HG02623 (cell line): ENCODE results near the gene SPPL2C.

Experiments used
- ATAC-seq: cut with Tn5 transposase; IDR thresholded peaks from one replicate; pipeline ENCODE4 v1.9.1; 2021; ENCODE audit warnings: moderate library complexity; ENCODE audit not compliant: unreplicated experiment

SPPL2C gene, protein sequence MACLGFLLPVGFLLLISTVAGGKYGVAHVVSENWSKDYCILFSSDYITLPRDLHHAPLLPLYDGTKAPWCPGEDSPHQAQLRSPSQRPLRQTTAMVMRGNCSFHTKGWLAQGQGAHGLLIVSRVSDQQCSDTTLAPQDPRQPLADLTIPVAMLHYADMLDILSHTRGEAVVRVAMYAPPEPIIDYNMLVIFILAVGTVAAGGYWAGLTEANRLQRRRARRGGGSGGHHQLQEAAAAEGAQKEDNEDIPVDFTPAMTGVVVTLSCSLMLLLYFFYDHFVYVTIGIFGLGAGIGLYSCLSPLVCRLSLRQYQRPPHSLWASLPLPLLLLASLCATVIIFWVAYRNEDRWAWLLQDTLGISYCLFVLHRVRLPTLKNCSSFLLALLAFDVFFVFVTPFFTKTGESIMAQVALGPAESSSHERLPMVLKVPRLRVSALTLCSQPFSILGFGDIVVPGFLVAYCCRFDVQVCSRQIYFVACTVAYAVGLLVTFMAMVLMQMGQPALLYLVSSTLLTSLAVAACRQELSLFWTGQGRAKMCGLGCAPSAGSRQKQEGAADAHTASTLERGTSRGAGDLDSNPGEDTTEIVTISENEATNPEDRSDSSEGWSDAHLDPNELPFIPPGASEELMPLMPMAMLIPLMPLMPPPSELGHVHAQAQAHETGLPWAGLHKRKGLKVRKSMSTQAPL

DNA sequence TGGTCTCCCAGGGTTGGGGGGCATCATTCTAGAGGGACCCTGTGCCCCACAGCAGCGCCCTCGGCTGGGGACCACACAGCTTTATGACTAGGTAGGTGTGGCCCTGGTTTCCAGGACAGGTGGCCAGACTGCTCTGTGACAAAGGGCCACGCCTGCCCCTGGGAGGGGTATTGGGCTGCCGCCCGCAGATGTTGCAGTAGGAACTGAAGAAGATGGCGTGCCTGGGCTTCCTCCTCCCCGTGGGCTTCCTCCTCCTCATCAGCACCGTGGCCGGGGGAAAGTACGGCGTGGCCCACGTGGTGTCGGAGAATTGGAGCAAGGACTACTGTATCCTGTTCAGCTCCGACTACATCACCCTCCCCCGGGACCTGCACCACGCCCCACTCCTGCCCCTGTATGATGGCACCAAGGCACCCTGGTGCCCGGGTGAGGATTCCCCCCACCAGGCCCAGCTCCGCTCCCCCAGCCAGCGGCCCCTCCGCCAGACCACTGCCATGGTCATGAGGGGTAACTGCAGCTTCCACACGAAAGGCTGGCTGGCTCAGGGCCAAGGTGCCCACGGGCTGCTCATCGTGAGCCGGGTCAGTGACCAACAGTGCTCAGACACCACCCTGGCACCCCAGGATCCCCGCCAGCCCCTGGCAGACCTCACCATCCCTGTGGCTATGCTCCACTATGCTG is at the start of gene SPPL2C:
SPPL2C (plus strand) TSS at position 187 of the 681 bp plus-strand sequence; CDS start at position 213, 26 bp downstream.
- no peak for ATAC-seq

DNA sequence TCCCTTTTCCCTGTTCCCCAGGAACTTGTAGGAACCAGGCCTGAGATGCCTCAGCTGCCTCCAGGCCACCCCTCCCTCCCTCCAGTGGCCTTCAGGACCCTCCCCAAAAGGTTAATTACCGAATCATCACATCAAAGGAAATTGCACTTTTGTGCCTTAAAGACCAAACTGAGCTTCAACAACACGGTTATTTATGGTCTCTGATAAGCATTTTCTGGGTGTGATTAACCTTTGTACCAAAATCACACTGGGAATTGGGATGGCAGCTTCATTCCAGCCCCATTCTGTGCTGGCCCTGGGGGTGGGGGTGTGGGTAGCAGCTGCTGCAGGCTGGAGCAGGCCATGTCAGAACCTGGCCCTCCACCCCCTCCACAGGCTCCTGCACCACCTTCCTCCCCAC is 43.9 kb upstream of the SPPL2C start:
- no peak for ATAC-seq

DNA sequence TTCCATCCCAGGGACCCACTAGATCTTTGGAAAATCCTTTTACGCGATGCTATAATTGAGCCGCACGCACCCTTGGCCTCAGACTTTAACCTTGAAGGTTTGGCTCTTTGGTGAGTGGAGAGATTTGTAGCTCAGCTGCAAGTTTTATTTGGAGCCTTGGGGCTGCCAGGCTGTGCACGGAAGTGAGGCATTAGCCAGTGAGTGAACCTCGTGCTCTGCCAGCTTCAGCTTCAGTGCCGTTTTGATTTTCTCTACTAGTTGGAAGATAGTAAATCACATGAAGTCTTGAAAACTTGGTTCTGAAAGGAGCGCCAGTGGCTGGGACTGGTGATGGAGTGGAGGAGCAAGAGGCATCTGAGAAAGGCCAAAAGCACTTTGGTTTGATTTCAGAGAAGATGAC is 43.3 kb upstream of the SPPL2C start:
- ATAC-seq, result no peak

DNA sequence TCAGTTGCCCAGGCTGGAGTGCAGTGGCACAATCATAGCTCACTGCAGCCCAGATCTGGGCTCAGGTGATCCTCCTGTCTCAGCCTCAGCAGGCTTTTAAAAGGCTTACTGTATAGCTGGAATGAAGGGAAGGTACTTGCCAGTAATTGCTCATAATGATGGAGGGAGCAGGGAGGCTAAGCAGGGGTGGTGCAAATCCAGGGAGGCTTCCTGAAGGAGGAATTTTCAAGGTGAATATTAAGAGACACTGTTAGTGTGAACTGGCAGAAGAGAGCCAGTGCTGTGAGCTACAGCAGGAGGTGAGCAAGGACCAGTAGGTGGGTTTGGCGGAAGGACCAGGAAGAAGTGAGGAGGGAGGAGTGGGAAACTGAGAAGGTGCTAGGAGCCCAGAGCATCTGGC is 35.8 kb upstream of the SPPL2C start:
- no peak for ATAC-seq

DNA sequence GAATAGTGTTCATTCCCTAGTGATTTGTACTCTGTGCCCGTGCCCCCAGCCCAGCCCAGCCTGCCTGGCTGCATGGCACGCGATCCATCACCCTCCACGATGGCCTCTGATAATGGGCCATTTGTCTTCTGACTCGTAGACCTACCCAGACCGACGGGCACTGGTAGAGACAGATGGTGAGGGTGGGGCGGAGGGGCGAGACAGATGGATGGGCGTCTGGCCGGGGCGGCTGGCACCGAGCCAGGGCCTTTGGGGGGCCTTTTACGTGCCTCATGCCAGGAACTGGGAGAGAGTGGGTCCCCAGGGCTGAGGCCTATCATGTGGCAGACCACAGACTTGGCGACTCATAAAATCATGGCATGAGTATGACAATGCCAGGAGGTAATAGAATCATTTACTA is 35.2 kb upstream of the SPPL2C start:
- ATAC-seq, result no peak

DNA sequence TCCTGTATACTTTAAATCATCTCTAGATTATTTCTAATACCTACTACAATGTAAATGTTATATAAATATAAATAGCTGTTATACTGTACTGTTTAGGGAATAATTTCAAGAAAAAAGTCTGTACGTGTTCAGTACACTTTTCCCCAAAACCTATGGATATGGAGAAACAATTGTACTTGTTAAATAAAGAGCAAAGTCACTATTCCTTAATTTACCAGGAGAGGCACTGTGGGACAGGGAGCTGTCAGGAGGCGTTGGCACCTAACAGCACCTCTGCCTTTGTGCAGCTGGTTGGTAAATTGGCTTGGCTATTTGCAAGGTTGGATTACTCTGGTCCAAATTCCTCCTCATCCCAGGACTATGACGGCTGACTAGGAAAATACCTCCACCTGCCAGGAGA is 32.6 kb upstream of the SPPL2C start:
- no peak for ATAC-seq

DNA sequence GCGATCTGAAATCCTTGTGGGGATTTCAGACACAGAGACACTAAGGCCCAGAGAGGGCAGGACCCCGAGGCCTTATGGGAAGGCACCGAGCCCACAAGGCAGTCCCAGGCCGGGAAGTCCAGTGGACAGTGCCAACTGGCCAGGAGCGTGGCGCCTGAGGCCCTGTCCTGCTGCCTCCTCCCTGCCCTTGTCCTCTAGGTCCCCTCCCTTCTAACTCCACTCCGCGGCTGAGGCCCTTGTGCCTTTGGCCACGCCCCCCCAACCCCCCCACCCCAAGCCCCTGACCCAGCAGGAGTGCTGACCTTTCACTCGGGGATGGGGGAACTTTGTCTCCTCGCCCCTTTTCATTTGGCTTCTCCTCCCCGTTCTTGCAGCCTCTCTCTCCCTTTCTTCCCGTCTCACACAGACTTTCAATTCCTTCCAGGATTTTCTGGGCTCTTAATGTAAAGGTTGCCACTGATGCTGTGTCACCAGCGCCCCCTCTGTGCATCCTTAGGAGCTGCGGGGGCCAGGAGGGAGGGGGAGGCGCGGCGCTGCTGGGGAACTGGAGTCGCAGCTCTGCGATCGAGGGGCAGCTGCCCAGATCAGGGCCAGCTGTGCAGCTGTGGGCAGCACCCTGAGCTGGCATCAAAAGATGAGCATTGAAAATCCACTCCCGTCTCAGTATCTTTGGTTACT is 31.5 kb upstream of the SPPL2C start:
- ATAC-seq, result no peak

DNA sequence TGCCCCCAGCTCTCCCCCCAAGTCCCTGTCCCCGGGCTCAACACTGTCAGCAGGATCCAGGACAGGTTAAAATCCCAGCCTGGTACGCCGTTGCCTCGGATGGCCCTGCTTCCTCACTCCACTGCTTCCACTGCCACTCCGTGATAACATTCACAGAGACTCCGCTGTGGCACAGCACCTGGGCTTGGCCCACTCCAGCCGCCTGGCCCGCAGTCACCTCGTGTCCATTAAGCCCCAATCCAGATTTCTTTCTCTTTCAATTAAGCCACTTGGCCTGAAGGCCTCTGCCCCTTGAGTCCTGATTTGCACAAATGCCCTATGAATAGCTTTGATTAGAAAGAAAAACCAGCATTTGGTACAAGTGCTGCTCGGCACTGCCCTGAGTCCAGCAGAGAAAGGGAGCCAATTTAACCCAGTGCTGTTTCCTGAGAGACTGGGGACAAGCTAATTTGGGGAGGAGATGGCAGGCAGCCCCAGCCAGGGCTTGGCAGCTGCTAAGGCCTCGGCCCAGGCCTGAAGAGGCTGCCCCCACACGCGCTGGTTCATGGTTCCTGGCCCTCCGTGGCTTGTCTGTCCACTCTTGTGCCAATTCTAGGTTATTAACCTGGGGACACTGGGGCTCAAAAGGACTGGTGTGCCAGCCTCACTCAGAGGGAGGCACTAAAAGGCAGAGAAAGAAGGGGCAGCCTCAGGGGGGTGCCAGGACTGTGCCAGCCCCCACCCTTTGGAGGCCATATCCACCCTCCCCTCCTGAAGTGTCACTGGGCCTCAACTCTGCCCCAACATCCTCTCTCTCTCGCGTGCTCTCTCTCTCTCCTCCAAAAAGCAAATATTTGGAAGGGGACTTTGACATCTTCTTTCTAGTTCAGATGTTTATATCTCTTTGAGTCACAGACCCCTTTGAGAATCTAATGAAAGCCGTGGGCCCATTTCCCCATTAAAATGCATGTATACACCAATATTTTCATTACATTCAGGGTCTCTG is 29.8 kb upstream of the SPPL2C start:
- ATAC-seq, result no peak

DNA sequence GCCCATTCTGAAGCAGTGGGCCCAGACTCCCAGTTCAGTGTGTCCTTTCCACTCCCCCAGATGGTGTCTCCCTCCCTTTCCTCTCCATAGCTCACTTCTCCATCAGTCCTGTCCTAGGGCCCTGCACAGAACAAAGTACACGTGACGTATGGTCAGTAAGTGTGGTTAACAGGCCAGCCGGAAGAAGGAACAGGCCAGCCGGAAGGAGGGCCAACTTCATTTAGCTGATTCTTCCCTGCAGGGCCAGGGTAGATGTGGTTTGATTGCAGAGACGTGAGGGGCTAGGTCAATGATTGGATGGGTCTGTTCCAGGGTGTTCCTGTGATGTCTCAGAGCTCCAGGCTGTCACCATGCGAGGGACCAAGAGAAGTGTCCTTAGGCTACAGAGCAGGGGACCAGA is 28.9 kb upstream of the SPPL2C start:
- ATAC-seq, result no peak

DNA sequence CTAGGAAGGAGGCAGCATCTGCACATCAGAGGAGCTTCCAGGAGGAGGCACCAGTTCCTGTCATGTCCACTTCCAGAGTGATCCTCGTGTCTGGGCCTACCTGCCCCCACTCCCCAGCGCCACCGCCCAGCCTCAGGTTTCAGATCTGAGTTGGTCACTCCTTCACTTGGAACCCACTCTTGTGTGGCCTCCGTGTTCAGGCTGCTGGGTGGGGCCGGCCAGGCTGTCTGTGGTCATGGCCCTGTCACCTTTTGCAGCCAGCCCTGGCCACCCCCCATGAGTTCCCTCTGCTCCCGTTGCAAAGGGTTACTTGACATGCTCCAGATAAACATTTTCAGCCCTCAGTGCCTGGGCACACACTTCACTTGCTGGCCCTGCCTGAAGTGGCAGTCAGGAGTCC is 26.6 kb upstream of the SPPL2C start:
- no peak for ATAC-seq

DNA sequence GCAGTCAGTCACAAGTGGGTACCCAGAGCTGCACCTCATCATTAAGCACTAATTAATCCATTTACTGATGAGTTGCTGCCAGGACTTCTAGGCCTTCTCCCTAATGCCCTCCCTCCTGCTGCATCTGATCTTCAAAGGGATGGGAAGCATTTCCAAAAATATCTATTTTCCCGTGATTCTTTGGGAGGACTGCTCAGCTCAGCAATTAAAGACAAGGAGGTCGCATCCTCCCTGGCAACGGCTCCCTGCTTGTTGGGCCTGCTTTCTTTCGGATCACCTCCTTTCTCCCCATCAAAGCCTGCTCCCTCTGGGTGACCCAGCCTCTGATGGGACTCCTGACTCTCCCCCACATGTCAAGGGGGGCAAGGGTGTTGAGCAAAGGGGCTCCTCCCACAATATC is 26.0 kb upstream of the SPPL2C start:
- no peak for ATAC-seq

DNA sequence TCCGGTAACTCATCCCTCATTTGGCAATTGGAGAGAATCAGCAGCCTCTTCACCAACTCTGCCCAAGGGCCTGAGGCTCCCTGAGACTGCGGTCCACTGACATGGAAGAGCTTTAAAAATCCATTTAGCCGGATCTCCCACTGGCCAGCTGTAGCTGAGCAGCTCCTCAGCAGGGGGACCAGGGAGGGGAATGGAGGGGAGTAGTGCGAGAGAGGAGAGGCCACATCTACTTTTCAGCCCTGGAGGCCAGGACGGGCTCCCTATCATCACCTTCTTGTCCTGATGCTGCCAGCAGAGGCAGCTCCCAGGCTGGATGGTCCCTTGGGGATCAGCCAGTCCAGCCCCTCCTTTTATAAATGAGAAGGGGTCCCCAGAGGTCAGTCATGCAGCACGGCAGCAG is 25.0 kb upstream of the SPPL2C start:
- ATAC-seq, result no peak

DNA sequence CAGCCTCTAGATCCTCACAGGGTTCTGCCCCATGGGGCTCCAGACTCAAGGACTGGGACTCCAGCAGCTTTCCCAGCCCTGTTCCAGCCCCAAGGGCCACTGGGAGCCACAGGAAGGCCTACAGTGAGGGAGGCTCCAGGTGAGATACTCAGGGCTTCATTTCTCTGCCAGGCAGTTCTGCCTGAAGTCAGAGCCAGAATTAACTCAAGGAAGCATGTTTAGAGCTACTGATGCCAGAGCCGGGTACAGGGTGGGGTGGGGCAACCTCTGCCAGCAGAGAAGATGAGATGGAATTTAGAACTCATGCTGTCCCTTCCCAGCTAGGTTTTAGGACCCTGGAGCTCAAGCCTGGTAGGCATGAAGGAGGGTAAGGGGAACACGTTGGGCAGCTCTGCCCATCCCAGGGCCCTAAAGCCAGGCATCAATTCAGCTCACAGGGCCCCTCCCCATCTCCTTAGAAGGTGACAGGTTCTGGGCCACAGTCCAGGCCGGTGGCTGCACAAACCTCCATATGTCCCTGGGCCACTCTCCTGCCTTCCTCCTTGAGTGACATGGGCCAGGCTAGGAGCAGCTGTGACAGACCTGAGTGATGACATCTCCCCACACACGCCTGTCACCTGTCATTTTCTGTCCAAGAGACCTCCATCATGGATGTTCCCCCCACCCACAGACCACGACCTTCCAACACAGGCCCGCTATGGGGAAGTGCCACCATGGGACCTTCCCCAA is 24.5 kb upstream of the SPPL2C start:
- ATAC-seq, result no peak

DNA sequence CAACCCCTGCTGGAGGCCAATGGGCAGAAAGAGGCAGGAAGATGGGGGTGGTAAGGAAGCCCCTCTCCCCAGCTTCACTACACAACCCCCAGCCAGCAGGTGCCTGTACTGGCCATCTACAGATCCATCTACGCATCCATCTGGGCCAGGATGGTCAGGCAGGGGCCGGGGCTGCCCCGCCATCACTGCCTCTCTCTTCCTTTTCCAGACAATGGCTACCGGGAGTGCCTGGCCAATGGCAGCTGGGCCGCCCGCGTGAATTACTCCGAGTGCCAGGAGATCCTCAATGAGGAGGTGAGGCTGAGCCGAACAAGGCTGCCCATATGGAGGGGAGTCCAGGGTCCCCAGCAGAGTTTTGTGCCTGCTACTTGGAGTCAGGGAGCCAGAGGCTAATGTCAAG is 23.5 kb upstream of the SPPL2C start:
- ATAC-seq, result no peak

DNA sequence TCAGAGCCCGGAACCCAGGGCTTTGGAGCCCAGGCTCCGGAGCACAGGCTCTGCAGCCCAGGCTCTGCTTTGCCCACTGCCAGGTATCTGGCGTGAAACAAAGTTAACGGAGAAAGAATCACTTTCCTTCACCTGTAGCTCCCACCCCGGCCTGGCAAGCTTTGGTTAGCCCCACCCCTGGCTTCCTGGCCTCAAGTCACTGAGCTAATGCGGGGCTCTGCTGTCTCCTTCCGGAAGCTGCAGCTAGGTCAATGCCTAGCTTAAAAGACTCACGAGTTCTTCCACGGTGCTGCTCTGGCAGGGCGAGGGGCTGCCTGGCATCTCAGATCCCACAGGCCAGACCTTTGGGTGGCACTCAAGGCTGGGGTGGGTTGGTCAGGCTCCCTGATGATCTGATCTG is 21.1 kb upstream of the SPPL2C start:
- ATAC-seq, result no peak

DNA sequence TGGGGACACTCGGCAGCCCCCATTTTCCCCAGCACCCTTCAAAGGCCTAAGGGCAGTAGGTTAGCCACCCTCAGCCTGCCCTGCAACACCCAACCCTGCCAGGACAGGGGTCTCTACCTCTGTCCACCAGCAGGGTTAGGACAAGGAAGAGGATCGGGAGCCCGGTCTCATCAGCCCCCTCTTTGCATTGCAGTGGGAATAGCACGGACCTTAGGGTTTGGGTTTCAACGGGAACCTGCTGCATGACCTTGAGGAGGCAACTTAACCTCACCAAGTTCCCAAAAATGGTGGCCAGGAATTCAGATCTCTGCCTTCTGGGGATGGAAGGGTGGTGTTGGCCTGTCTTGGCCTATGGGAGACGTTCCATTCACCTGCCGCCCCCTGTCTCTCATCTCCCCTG is 20.2 kb upstream of the SPPL2C start:
- no peak for ATAC-seq

DNA sequence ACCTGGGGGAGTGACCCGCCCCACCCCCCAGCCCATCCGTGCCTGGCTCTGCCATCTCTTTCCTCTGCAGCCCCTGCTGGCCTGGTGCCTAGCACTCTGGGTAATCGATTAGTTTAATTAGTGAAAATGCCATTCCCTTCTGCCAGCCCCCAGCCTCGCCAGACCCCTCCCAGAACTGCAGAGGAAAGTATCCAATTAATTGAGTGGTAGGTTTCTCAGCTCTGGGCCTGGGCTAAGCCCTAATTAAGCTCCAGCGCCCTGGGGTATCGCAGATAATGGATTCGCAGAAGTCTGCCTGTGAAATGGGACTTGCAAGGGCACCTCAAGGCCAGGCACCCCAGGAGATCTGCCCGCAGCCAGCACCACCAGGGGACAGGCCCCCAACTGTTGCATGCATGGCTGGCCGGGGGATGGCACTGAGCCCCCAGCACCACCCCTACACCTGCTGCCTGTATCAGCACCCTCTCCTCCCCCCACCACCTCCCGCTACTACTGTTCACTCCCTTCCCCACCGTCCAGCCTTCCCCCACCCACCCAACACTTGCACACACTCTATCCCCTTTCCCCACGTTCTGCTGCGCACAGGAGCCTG is 19.7 kb upstream of the SPPL2C start:
- ATAC-seq, result no peak

DNA sequence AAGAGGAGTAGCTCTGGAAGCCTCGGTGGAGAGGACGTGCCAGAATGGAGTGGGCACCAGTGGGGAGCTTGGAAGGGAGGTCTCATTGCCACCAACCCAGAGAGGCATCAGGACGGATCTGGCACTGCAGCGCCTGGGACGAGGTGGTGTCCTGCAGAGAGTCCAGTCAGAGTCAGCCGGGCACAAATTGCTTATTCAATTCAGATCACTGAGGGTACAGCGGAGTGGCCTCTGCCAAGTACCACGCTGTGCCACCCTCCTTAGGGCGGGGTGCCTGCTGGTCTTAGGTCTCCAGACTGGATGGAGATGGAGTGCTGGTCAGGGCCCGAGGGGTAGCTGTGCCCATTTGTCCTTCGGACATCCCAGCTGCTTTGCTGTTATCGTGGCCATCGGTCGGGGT is 18.9 kb upstream of the SPPL2C start:
- ATAC-seq, result no peak

DNA sequence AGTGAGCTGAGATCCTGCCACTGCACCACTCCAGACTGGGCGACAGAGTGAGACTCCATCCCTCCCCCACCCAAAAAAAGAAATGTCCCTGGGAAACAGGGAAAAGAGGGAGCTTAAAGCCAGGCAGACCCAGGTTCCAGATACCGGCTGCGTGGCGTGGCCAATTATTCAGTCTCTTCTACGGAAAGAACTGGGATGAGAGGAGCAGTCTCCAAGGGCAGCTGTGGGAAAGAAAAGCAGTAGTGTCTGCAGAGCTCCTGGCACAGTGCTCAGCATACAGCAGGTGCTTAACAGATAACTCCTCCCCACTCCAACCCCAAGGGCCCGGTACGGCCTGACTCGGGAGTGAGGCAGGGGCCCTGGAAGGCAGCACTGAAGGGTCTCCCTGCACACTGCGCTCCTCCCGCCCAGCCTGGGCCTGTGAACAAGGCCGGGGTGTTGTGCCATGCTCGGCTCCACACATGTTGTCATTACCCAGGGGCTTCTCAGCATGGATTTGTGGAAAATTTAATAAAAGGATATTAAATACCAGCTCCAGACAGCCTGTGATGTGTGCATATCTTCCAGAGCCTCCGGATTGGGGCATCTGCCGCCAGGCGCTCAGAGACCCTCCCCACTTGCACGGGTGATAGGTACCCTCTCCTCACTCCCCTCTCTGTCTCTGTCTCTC is 17.6 kb upstream of the SPPL2C start:
- no peak for ATAC-seq
